Epithelial cell of prostate (primary cell): Measurements from ENCODE around the gene DPEP1.
"Not testable (repeated sequence)": the region's sequence is repeated elsewhere in the genome, so short reads cannot be mapped to it uniquely, and the experiment has no call there.

ENCODE experiments used
- DNase-seq: peaks from one replicate; pipeline ENCODE4 v3.0.0-alpha.2; 2011; ENCODE audit warnings: low read depth, low spot score
- H3K27ac ChIP-seq: fragments of 450-650 bp; 2 replicates; pipeline ENCODE4 v1.5.1; 2017; ENCODE audit warnings: mild to moderate bottlenecking

DPEP1 gene

GRCh38 chr16:89576153-89577054 lies 37.0 kb upstream of the DPEP1 start:
- no peak overlapping the region for H3K27ac ChIP-seq
- no peak for DNase-seq

DNA sequence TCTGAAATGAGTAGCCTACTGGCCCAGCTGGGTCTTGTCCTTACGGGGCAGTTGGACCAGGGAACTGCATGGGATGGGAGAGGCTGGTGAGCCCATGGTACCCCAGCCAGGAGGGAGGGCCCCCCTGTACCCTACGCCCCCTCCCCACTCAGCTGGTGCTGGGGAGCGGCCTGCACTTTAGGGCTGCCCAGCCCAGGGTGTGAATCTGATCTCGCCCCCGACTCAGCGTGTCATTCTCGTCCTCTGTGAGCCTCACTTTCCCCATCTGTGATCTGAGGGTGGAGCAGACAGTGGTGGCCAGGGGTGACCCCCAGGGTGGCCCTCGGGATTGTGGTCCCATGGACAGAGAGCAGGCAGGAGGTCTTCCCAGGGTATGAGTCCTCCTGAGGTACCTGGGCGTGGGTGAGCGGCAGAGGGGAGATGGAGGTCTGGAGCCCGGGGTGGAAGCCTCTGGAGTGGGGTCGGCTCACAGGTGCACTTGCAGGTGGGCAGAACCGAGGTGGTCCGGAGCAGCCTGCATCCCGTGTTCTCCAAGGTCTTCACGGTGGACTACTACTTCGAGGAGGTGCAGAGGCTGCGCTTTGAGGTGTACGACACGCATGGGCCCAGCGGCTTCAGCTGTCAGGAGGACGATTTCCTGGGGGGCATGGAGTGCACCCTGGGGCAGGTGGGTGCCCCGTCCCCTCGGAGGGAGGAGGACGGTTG lies 36.2 kb upstream of the DPEP1 start:
- no peak overlapping the region for H3K27ac ChIP-seq

DNA sequence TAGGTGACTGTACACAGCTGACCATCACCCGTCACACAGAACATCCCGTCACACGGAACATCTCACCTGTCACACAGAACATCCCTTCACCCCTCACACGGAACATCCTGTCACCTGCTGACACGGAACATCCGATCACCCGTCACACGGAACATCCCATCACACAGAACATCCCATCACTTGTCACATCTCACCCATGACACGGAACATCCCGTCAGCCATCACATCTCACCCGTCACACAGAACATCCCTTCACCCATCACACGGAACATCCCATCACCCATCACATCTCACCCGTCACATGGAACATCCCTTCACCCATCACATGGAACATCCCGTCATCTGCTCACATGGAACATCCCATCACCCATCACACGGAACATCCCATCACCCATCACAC lies 34.1 kb upstream of the DPEP1 start:
- no peak for DNase-seq

More for the DNA sequence above, 36.2 kb upstream of the DPEP1 start:
- no peak for DNase-seq

DNA sequence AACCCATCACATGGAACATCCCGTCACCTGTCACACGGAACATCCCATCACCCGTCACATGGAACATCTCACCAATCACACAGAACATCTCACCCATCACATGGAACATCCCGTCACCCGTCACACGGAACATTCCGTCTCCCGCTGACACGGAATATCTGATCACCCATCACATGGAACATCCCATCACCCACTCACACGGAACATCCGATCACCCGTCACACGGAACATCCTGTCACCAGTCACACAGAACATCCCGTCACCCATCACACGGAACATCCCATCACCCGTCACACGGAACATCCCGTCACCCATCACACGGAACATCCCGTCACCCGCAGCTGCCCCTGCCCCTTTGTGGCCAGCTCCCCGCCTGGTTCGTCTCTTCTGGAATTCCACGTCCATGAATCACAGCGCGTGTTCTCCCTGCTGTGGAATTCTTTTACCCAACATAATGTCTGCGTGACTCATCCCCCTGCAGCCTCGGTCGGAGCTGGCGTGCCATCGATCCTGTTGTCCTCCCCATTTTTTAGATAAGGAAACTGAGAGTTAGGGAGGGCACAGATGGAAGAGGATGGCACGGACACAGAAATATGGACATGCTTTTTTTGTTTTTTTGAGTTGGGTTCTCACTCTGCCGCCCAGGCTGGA lies 32.3 kb upstream of the DPEP1 start:
- peak overlapping the region; percentile 44 for H3K27ac ChIP-seq
- peak; percentile 43 for DNase-seq

More for the DNA sequence above, 34.1 kb upstream of the DPEP1 start:
- no peak overlapping the region for H3K27ac ChIP-seq

DNA sequence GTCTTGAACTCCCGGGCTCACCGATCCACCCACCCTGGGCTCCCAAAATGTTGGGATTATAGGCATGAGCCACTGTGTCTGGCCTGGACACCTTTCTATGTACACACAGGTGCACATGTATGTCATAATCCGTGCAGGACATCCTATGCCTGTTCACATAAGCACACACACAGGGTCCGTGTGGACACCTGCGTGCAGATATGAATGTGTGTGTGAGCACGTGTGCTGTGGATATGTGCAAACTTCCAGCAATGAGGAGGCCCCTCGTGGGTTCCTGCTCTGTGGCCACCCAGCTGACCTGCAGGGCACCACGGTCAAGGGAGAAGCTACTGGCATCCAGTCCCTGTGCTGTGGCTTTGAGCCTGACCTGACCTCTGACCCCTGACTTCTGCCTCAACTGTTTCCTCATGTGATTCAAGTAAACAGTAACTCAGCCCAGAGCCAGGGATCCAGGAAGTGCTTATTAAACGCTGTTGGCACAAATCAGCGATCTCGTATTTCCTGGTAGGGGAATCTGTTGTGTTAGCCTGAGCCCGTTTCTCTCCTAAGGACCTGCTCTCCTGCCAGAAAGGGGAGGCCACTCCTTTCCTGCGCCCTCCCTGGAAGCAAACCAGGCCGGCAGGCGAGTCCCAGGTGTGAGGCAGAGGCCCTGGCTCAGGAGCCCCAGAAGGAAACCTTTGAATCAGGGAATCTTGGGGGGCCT lies 31.4 kb upstream of the DPEP1 start:
- DNase-seq = no peak
- H3K27ac ChIP-seq = peak overlapping the region; percentile 44

DNA sequence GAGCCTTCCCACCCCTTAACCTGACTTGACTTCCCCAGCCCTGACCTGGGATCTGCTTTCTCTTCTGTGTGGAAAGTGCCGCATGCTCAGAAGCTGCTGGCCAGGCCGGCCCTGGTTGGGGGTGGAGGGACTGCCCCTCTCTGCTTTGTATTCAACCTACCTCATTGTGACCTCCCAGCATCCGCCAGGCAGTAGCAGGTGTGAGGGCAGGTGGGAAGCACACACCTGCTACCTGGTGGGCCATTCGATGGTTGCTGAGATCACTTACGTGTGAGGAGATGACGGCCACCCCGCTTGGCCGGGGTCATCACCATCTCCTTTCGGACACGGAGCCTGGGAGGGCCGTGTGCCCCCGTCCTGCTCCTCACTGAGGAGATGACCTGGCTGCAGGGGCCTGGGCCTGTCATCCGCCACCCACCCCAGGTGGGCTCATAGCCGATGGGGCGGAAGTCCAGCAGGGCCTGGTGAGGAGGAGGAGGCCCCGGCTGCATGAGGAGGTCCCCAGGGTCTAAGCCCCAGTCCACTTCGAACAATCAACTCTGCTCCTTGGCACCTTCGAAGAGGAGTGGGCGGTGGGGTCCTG lies 30.7 kb upstream of the DPEP1 start:
- no peak for DNase-seq
- H3K27ac ChIP-seq = peak overlapping the region; percentile 44

DNA sequence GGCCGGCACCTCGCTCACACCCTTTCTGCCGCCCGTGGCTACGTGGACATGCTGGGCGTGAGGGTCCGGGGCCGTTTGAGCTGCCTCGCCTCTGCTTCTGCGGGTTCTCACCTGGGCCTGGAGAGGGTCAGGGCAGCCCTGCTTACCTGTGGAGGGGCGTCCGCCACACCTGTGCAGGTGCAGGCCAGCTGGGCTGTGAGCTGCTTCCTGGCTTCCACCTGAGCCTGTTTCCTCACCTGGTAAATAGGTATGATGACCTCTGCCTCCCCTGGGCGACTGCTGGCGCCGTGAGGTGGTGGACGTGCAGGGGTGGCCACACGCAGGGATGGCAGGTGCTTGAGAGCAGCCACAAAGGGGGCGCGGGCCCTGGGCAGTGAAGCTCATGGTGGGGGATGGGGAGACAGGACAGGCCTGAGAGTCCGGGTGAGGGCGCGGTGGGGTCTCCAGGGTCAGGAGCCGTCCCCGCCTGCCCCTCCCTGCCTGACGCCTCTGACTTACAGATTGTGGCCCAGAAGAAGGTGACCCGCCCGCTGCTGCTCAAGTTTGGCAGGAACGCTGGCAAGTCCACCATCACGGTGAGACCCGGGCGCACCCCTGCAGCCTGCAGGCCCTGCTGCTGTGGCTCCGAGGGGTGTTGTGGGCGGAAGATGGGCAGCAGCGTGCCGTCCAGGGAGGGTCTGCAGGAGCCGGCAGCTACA lies 30.1 kb upstream of the DPEP1 start:
- DNase-seq = no peak
- H3K27ac ChIP-seq = no peak overlapping the region

GRCh38 chr16:89583895-89584644 lies 29.4 kb upstream of the DPEP1 start:
- DNase-seq = no peak

DNA sequence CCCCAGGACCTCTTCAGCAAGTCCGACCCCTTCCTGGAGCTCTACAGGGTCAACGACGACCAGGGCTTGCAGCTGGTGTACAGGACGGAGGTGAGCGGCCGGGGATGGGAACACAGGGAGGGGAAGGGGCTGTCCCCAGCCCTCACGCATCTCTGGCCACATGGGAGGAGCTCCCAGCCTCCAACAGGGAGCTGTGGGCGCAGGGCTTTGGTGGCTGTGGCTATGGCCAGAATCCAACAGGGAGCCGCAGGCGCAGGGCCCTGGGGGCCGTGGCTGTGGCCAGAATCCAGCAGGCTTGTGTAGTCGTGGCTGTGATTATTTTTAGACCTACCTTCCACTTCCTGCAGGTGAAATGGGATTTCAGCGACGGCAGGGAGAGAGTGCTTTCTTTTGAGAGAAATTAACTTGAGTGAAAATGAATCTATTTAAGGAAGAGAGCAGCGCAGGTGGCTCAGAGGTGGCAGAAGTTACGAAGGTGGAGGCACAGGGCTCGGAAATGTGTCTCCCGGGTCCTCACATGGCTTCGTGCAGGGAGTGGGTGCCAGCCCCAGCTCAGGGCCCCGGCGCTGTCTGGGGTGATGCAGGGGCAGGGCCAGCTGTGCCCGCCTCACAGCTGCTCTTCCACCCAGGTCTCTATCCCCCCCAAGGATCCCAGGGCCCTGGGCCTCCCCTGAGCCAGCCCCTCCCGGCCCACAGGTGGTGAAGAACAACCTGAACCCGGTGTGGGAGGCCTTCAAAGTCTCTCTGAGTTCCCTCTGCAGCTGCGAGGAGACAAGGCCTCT lies 28.5 kb upstream of the DPEP1 start:
- H3K27ac ChIP-seq = no peak overlapping the region
- no peak for DNase-seq

More at GRCh38 chr16:89583895-89584644, 29.4 kb upstream of the DPEP1 start:
- H3K27ac ChIP-seq = no peak overlapping the region

DNA sequence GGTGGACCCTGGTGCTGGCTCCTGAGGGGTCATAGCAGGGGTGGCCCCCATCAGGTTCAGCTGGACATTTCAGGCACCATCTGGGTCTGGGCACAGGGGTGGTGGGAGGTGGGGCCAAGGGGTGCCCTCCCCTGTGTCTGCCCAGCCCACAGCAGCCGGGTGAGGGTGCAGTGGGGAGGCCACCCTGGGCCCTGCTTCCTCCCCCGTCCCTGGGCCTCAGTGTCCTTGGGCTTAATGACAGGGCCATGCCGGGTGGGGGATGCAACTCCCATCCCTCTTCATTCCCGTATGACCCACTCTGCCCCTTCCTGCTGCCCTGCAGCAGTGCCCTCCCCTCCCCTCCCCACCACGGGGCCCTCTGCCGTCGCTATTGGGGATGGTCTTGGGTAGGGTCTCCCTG lies 27.2 kb upstream of the DPEP1 start:
- H3K27ac ChIP-seq = no peak overlapping the region
- no peak for DNase-seq

DNA sequence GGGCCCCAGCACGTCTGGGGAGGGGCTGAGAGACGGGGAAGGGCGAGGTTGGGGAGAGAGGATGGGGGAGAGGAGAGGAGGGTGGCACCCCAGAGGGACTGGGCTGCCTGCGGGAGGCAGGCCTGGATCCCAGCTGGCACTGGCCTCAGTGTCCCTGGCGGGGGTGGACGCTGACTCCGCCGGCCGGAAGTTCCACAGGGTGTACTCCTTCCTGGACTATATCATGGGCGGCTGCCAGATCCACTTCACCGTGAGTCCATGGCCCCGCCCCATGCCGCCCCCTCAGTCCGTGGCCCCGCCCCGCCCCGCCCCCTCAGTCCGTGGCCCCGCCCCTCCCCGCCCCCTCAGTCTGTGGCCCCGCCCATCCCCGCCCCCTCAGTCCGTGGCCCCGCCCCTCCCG lies 26.6 kb upstream of the DPEP1 start:
- no peak overlapping the region for H3K27ac ChIP-seq
- DNase-seq = no peak

DNA sequence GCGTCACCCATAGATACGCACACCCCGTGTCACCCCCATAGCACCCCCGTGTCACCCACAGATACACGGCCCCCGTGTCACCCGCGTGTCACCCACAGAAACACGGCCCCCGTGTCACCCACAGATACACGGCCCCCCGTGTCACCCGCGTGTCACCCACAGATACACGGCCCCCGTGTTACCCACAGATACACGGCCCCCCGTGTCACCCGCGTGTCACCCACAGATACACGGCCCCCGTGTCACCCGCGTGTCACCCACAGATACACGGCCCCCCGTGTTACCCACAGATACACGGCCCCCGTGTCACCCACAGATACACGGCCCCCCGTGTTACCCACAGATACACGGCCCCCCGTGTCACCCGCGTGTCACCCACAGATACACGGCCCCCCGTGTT lies 25.8 kb upstream of the DPEP1 start:
- H3K27ac ChIP-seq = not testable (repeated sequence)

DNA sequence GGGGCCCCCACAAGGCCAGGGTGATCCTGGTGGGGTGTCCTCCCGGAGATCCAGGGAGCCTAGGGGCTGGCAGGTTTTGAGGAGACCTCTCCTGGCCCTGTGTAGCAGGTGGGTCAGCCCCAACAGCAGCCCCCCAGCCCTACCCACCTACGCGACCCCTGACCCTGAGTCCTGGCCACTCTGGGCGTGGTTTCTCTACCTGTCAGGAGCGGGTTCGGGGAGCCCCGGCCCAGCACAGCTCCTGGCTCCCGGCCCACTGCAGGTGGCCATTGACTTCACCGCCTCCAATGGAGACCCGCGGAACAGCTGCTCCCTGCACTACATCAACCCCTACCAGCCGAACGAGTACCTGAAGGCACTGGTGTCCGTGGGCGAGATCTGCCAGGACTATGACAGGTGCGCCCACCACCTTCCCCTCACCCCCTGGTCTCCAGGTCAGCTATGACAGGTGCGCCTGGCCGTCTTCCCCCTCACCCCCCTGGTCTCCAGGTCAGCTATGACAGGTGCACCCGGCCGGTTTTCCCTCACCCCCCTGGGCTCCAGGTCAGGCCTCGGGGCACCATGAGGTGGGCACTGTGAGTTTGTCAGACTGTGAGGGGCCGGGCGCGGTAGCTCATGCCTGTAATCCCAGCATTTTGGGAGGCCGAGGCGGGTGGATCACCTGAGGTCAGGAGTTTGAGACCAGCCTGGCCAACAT lies 24.9 kb upstream of the DPEP1 start:
- DNase-seq = no peak
- H3K27ac ChIP-seq = no peak overlapping the region

More for the DNA sequence above, 25.8 kb upstream of the DPEP1 start:
- DNase-seq = not testable (repeated sequence)

- no peak overlapping the region for H3K27ac ChIP-seq
- no peak for DNase-seq
Observed at GRCh38 chr16:89589241-89589926, 24.1 kb upstream of the DPEP1 start.

- DNase-seq = no peak
- H3K27ac ChIP-seq = no peak overlapping the region
Observed at GRCh38 chr16:89593841-89594240, 19.6 kb upstream of the DPEP1 start.

DNA sequence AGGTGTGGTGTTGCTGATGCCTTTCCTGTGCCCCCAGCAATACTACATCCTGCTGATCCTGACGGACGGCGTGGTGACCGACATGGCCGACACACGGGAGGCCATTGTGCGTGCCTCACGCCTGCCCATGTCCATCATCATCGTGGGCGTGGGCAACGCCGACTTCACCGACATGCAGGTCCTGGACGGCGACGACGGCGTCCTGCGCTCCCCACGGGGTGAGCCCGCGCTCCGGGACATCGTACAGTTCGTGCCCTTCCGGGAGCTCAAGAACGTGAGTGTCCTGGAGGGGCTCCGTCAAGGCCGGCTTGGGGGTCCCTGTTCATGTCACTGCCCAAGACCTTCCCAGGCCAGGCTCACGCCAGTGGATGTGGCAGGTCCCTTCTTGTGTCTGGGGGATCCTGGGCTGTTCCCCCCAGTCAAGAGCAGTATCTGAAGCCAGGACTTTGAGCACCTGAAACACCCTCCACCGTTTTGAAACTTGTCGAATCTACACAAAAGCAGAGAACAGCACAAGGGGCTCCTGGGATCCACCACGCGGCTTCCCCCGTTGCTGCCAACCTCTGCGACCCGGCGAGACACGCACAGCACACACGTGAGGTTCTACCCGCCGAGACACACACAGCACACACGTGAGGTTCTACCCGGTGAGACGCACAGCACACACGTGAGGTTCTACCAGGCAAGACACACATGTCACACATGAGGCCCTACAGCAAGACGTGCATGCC lies 17.9 kb upstream of the DPEP1 start:
- no peak overlapping the region for H3K27ac ChIP-seq
- no peak for DNase-seq
